ENCODE measurements around the gene ZSCAN25.

GRCh38 chr7:99601656-99602310 is 15.0 kb upstream of the ZSCAN25 start:
- TF ChIP-seq POLR2AphosphoS5 (IDR thresholded peaks at IDR 0.05; ENCODE audit: insufficient read depth in 1 of 2, low read depth in 1 of 2) = no peak
- no peak for TF ChIP-seq CTCF (IDR thresholded peaks at IDR 0.05)
- TF ChIP-seq POLR2A (IDR thresholded peaks at IDR 0.05) = no peak

Measured in vagina (tissue), 2 donors.